ENCODE data around the gene PACSIN1.

GRCh38 chr6:34539181-34539580 is 73.3 kb downstream of the PACSIN1 start:
- TF ChIP-seq EZH2phosphoT487 (IDR thresholded peaks at IDR 0.05; ENCODE audit: borderline replicate concordance, low read depth, low read length): no peak
- TF ChIP-seq CTCF (conservative IDR thresholded peaks at IDR 0.05; ENCODE audit: low read length): no peak

Data from OCI-LY7 (cell line).